NCI-H2081 (cell line): Measurements from ENCODE around the gene CEP55.

Source experiments
- DNase-seq, 2 experiments: peaks; one replicate each; lab custom pipeline; 2025; lab: John Stamatoyannopoulos, UW

Gene CEP55

GRCh38 chr10:93469454-93469853 lies 27.0 kb upstream of the CEP55 start:
- DNase-seq = no peak

- no peak for DNase-seq
Measured at GRCh38 chr10:93471110-93471651, 25.2 kb upstream of the CEP55 start.

GRCh38 chr10:93473161-93473560 lies 23.3 kb upstream of the CEP55 start:
- DNase-seq = no peak

GRCh38 chr10:93473804-93474472 lies 22.5 kb upstream of the CEP55 start:
- no peak for DNase-seq

GRCh38 chr10:93475227-93475626 lies 21.2 kb upstream of the CEP55 start:
- no peak for DNase-seq

GRCh38 chr10:93475871-93476270 lies 20.5 kb upstream of the CEP55 start:
- no peak for DNase-seq

- no peak for DNase-seq
Measured at GRCh38 chr10:93476756-93477155, 19.7 kb upstream of the CEP55 start.

- no peak for DNase-seq
Measured at GRCh38 chr10:93478873-93479272, 17.5 kb upstream of the CEP55 start.

GRCh38 chr10:93481637-93482144 lies 14.7 kb upstream of the CEP55 start:
- DNase-seq = no peak

GRCh38 chr10:93482145-93482834 lies 14.1 kb upstream of the CEP55 start, which contains the start of gene MYOF:
Gene MYOF, minus strand, starts transcription at chr10:93482334. Its CDS starts 140 bp downstream, at chr10:93482194.
- peak; percentile 24 to 26 for DNase-seq

GRCh38 chr10:93485690-93486089 lies 10.7 kb upstream of the CEP55 start:
- no peak for DNase-seq

- no peak for DNase-seq
Measured at GRCh38 chr10:93488956-93489528, 7.4 kb upstream of the CEP55 start.

GRCh38 chr10:93491602-93492121 lies 4.8 kb upstream of the CEP55 start:
- DNase-seq = no peak

GRCh38 chr10:93493162-93493561 lies 3.2 kb upstream of the CEP55 start:
- DNase-seq = no peak

- DNase-seq = no peak
Measured at GRCh38 chr10:93494494-93494893, 1.9 kb upstream of the CEP55 start.

- DNase-seq = peak; percentile 11 to 53
Measured at GRCh38 chr10:93495654-93496321, 624 bp upstream of the CEP55 start.

GRCh38 chr10:93498166-93498565 lies 1.8 kb downstream of the CEP55 start:
- DNase-seq = no peak

GRCh38 chr10:93501650-93502049 lies 5.2 kb downstream of the CEP55 start:
- no peak for DNase-seq

- no peak for DNase-seq
Measured at GRCh38 chr10:93503075-93503474, 6.7 kb downstream of the CEP55 start.

- no peak for DNase-seq
Measured at GRCh38 chr10:93505075-93505474, 8.7 kb downstream of the CEP55 start.

- DNase-seq = no peak
Measured at GRCh38 chr10:93509816-93510215, 13.4 kb downstream of the CEP55 start.

- DNase-seq = no peak
Measured at GRCh38 chr10:93512565-93512964, 16.2 kb downstream of the CEP55 start.
